CD4-positive, alpha-beta T cell treated with Interleukin-6 for 4 hours (primary cell): ENCODE measurements around the gene FHOD3.
A peak's percentile ranks its signal among the peaks of the same experiment; 100 is the strongest.

Experiments used
- DNase-seq: peaks from one replicate; pipeline ENCODE4 v3.0.0-alpha.2; 2020; ENCODE audit warnings: mixed read lengths

The FHOD3 gene

DNA sequence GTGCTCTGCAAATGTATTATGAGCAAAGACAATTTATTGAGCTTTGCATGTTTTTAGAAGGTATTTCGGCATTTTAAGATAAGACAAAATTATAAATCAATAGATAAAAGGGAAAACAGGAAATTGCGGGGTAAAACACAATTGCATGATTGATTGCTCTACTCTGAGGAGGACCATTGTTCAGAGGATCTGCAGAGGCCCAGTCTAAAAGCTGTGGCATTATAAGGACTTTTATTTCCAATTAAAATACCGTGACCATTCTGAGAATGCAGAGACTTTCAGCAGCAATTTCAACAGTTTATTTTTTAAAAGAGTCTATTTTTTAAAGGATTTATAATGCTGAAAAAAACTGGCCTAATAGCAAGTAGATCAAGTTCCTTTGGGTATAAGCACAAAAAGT is 469.3 kb downstream of the FHOD3 start:
- DNase-seq = no peak

DNA sequence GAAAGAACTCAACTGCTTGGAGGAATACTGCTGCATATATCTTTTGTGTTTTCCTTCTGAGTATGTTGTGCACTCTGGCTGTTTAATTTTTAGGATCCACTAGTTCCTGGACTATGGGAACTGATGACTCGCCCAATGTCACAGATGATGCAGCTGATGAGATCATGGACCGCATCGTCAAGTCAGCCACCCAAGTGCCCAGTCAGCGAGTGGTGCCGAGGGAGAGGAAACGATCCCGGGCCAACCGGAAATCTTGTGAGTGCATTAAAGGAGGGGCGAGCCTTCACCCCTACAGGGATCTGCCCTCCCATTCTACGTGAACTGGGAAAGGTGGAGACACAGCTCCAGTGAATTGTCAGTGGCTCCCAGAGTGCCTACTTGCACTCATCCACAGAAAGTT is 471.7 kb downstream of the FHOD3 start:
- DNase-seq = no peak

DNA sequence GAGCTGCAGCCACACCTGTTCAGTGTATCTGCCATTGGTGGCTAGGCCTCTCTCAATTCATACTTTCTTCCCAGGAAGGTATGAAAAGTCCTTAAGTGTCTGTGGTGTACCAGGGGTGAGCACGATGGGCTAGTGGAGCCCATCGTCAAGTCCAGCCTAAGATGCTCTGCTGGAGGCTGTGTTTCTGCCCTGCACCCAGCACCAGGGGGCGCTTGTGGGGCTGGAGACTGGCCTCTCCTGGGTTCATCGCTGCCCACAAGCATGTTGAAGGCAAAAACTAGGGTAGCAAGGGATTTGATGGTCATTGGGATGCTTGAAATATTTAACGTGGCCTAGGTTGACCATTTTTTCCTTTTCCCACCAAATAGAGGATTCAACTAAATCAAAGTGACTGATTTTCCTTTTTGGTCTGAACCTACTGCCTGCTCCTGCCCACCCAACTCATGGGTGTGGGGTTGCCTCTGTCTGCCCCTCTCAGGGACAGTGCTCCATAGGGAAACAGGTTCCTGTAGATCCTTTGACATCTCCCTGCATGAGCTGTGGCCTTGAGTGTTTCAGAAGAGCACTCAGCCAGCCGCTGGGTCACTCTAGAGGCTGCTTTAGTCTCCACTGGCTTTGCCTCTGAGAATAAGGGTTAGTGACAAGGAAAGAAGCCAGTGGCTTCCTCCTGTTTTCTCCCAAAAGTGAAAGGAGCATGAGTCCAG is 472.2 kb downstream of the FHOD3 start:
- no peak for DNase-seq

DNA sequence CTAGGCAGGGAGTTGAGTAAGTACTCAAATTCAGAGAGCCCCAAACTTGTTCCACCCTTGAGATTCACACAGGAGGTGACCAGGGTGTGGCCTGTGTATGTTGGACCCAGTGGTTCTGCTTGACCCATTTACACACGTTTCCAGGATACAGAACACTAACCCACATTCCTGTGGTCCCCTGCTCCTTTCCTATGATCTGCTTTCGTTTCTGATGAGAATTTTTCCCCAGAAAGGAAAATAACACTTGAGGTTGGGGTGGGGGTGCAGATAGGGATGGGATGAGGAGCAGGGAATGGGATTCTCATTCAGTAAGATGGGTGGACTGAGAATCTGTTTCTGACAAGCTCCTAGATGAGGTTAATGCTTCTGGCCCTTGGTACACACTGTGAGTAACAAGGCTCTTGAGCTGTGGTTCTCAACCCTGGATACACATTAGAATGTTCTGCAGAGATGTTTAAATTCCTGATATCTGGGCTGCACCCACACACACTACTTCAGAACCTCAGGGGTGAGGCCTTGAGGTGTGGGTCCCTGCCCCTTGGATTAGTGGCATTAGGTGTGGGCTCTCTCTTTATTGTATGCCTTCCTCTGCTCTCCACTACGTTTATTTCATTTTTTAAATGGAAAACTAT is 472.9 kb downstream of the FHOD3 start:
- no peak for DNase-seq

DNA sequence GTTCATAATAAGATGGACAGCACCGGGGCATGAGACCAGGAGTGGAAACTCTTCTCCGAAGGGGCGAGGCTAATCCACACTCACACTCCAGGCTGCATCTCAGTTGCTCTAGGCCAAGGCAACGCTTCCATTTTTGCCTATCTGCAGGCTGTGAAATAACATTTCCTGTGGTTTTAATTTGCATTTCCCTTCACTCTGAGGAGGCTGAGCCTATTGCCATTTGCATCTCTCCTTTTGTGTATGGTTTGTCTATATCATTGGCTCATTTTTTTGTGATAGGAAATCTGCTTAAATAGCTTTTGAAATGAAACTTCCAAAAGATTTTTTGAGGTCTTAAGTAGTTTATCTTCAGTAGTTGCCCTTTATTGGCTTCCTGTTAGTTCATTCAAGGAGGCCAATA is 473.7 kb downstream of the FHOD3 start:
- no peak for DNase-seq

DNA sequence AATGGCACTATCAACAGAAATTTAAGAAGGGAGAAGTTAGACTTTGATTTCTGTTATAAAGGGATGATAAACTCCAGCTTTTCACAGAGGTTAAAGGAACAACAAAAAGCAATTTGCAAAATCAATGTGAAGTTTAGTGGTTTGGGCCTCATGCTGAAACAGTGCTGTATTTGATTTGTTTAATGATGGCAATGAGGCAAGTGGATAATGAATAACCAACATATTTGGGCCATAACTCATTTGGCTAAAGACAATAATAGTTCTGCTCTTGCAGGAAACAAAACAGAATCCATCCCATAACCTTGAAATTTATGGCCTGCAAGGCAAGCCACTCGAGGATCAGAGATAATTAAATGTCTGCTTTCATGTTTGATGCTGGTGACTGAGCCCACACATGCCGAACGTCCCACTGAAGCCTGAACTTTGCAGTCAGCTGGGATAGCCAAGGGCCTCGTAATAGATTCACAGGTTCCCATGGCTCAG is 474.8 kb downstream of the FHOD3 start:
- no peak for DNase-seq

DNA sequence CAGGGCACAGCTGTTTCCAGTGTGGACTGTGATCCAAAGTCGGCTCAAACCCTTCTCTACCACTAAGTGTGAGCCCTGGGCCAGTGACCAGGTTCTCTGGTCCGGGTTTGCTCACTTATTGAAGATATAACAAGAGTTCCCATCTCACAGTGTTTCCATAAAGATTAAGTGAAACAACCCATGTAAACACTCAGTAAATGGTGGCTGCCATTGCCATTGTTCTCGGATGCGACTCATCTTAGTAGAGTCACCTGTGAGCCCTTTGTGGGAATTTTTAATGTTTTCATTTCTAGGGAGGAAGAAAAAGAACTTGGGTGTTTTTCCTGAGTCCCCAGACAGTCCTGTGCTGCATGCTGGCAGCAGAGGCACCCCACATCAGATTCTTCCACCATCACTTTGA is 477.9 kb downstream of the FHOD3 start:
- no peak for DNase-seq

DNA sequence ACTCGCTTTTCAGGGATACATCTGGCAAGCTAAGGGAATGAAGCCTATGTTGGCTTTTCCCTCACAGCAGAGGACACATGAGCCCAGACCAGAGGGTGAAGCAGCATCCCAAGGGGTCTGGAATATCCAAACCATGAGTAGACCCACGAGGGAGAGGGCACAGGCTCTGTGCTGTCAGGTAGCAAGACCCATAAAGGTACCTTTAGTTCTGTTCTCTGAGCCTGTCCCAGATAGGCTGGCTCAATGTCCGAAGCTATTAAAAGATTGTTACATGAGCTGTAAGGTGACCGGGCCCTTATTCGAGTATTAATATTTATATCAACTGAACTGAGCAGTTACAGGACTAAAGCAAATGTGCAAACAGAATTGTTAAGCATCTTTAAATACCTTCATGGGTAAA is 479.1 kb downstream of the FHOD3 start:
- DNase-seq = no peak

DNA sequence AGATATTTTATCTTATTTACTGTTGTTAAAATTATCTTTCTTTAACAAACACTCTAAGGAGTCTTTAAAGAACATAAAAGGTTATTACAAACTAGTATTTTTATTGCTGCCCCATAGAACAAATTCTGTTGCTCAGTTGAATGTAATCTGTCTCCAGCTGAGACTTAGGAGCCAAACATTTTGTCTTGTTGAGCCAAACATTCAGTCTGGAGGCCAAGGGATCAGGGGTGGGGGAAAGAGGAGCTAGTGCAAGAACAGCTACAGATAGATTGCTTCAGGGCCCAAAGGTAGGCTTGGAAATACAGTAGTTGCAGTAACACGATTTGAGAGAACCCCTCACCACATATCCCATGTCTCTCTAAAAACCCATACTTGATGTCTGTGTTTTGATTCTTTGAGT is 480.1 kb downstream of the FHOD3 start:
- no peak for DNase-seq

DNA sequence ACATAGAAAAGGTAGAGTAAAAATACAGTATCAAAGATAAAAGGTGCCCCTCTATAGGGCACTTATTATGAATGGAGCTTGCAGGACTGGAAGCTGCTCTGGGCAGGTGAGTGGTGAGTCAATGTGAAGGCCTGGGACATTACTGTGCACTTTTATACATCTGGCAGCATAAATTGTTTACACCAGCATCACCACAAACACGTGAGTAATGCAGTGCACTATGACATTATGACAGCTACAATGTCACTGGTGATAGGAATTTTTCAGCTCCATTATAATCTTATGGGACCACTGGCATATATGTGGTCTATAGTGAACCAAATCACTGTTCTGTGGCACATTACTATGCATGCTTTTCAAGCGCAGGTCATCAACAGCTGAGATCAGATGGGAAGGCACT is 483.2 kb downstream of the FHOD3 start:
- no peak for DNase-seq

DNA sequence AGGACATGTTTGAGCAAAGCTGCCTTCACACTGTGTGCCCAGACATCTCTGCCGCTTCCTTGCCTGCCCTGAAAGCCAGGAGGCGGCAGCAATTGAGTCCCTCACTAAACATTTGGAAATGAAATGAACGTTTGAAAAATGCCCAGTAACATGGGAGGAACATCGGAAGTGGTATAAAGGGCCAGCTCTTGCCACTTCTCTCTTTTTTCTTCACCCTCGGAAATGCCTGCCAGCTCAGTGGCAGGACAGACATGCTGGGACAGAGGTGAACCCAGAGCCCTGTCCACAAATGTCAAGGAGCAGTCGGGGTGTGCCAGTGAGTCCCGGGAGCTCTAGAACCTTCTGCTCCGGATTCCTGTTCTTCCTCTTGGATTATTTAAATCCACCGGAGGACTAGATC is 485.2 kb downstream of the FHOD3 start:
- DNase-seq = no peak

DNA sequence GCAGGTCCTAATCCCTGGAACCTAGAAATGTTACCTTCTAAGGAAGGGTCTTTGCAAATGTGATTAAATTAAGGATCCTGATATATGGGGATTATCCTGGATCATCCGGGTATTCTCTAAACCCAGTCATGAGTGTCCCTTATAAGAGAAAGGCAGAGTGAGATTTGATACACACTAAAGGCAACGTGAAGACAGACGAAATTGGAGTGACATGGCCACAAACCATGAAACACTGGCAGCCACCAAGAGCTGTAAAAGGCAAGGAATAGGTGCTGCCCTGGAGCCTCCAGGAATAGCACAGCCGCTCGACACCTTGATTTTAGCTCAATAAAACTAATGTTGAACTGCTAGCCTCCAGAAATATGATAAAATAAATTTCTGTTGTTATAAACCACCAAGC is 486.3 kb downstream of the FHOD3 start:
- DNase-seq = no peak

DNA sequence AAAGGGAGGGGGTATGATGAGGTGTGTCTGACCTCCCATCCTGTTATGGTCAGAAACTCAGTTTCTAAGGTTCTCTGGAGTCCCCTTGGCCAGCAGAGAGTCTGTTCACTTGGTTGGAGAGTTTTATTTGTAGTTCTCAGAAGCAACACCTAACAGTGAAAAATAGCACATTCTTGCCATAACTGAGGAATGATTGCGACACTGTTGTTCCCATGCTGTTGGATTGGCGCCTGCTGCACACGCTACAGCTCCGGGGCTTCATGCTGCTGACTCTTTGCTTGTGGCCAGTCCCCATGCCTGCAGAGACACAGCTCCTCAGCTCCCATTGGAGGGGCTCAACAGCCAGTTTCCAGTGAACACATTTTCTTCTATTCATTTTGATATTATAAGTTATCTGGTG is 489.2 kb downstream of the FHOD3 start:
- no peak for DNase-seq

DNA sequence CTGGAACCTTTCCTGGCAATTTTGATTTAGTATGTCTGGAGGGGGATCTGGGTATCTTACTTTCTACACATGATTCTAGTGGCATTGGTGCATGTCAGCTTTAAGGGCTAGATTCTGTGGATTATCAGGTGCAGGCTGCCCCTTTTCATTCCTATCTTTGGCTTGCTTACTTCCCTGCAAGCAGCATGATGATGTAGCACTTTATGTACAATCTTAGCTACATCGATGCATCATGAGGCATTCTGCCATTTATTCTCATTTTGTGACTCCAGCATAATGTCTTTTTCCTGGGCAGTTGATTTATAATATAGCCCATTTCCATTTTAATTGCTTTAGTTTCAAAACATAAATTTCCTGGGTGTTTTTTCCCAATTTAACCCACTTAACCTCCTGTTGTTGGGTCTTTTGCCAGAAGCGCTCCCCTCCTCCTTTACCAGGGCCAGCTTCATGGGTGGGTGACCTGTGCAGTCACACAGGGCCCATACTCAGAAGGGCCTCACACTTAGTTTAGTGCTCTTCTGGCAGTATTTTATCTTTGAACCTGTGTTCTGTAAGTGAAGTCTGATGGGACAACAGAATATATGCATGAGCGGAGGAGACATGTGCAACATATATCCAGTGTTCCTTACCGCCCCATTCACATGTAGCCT is 495.2 kb downstream of the FHOD3 start:
- DNase-seq = no peak

DNA sequence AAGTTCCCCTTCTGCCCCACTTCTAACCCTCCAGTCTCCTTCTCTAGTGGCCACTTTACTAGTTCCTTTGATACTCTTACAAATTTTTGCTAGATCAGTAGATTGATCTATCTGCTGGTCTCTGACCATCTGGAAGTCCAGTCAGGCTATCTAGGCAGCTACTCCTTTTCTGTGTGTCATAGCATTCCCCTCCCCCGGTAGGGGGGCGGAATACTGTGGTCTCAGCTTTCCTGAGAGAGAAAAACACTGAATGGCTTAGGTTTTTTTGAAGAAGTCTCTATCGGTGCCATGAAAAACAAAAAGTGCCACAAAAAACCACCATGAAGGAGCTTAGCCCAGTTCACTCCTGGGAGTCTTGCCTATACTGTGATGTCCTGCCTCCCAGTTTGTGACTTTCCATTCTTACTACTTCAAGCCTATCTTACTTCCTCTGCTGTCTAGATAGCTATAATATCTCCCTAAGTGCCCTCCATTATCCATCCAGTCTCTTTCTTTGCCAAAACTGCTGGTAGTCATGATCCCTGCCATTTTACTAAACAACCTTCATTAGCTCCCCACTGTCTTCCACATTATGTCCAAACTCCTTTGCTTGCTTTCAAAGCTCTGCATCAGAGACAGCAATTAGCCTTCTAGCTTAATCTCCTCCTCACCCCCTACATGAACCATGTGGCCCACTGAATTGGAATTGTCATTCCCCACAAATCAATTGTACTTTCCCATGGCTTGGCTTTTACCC is 501.4 kb downstream of the FHOD3 start:
- DNase-seq = no peak

DNA sequence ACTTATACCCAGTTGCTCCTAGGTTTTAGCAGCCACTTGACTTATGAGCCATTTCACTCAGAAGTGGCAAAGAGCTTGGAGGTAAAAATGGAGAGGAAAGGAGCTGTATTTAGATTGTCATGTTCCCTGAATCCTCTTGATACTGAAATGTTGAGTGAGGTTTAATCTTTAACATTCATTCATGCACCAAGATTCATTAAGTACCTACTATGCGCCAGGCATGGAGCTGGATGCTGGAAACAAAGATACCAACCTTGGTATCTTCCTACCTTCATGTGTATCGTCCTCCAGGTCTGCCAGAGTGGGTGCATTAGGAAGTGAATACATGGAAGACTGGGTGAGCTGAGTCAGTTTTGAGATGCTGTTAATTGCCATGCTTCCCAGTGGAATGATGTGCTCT is 507.6 kb downstream of the FHOD3 start:
- no peak for DNase-seq

DNA sequence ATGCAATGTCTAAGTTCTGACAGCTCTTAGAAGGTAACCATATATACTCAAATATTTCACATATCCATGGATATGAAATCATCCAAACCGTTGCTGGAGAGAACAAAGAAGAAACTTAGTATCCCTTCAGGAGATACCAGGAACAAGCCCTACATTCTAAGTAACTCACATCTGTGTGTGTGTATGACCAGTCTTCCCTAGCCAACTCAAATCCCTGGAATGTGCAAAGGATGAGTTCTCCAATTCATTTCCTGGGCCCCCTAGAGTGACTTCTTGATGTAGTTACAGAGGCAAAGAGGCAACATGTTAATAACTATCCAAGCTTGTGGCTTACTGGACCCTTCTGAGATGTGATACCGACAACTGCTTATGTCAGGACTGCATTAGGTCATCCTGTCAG is 511.2 kb downstream of the FHOD3 start:
- DNase-seq = no peak

DNA sequence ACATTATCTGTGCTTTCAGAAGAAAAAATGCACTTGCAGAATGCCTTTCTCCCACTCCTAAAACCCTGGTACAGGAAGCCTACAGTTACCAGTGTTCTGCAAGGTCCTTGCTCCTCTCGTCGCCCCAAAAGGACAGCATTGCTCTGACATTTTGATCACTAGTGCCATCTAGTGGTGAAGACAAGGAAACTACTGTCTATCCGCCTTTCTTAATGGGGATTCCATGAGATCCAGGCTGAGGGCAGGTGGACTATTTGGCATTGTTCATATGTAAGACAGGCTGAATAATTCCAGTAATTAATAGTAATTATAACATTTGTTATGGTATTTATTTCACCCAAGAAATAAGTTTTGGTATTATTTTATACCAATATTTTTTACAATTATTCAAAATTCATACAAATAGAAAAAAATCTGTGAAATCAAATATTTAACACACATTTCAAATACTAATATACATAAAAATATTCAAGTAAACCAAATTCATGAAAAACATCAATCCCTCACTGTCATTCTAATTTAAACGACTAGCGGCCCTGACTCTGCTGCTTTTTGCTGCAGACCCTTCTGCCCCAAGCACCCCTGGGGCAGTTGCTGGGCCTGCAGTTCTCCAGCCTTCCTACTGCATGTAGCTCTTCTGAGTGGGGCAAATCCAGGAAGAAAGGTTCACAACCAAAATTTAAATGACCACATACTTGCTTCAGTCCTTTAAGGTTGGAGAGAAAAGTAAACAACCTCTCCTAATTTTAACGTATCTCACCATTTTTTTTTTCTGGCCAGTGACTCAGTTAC is 512.3 kb downstream of the FHOD3 start:
- peak; percentile 45 for DNase-seq

DNA sequence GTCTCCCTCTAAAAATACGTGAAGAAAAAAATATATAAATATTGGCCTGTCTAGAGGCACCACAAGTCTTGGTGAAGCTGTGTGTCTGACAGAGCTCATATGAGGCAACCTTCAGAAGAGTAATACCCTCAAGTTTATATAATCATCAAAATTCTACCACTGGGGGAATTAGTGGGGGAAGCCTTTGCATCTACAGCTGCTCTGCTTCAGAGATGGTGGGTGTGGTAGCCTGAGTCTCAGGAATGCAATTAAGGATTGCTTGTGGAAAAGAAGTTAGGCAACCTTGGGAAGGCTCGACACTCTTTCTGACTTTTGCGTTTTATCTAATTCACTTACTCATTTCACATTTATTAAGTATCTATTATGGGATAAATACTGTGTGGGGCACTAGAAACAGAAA is 513.9 kb downstream of the FHOD3 start:
- DNase-seq = no peak

DNA sequence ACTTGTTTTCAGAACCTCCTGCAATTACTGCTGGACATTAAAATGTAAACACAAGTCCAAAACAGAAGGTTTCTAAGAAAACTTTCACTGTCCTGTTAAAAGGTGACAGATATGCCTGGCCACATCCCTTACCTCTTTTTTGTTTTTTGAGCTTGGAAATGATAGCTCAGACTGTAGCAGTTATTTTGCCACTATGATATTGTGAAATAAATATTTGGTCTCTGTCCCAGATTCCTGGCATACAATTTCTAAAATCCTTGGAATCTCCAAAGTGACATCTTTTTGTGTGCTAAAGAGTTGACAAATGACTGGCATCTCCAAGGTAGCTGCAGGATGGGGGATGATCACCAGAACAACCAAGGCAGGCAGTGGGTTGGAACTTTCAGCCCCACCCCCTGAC is 514.4 kb downstream of the FHOD3 start:
- no peak for DNase-seq

DNA sequence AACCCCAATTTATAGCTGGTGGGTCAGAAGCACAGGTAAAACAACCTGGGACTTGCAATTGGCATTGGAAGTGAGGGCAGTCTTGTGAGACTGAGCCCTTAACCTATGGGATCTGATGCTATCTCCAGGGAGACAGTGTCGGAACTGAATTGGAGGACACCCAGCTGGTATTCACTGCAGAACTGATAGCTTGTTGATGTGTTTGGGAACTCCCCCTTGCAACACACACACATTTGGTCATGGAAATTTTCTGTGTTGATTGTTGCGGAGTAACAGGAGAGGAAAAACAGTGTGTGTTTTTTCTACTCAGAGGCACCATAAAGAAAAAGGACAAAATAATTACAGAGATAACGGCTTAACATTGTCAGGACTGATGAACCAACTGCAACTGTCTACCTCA is 515.2 kb downstream of the FHOD3 start:
- DNase-seq = no peak

DNA sequence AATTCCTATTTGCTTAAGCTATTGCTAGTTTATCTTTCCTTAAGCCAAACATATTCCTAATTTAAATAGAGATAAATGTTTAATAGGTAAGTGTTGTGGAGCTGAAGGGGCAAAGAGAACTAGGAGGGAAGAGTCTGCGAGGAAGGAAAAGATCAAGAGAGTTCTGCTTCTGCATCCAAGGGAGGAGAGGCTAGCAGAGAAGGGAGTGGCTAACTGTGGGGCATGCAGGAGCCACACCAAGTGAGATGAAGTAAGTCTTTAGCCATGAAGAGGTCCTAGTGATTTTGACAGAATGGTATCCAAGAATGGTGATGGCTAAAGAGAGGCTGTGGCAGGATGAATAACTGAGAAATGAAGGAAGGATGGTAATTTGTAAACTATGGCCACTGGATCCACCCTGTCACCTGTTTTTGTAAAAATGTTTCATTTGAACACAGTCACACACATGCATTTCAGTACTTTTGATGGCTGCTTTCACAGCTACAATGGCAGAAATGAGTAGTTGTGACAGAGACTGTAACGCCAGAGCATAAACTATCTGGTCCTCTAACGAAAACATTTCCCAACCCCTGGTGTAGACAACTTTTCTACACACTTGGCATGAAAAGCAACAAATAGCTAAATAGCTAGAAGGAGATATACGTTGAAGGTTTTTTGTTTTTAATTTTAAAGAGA is 515.7 kb downstream of the FHOD3 start:
- DNase-seq = no peak
